HepG2 (cell line): ENCODE data around the gene SPATS2. TPM values are rescaled to one million over a fixed set of nuclear protein-coding genes. Genes with fewer than 3 reads are reported as not detected.
A peak's percentile ranks its signal among the peaks of the same experiment; 100 is the strongest.

ENCODE experiments used
- ATAC-seq: fragments of 200-7000 bp; cut with Tn5 transposase; 3 replicates; pipeline ENCODE4 v1.9.1; 2020; ENCODE audit warnings: mild to moderate bottlenecking, moderate library complexity
- BruUV-seq: library from RNA; stranded (reverse); fragments of 400-500 nt; replicated peaks from 2 replicates; lab custom pipeline; 2021; lab: Mats Ljungman, UMichigan
- CTCF ChIA-PET: fragments of 300-600 bp; formaldehyde crosslinking; extraction: SDS; loops from one replicate; lab custom pipeline; 2021; ENCODE audit warnings: low total read pairs, inconsistent platforms, low intra/inter-chr PET ratio; lab: Yijun Ruan, JAX
- POLR2A ChIA-PET: fragments of 350-600 bp; sonication (Branson Sonifier 250); formaldehyde crosslinking; loops from one replicate; lab custom pipeline; 2020; ENCODE audit warnings: antibody characterized with exemption, inconsistent platforms; lab: Yijun Ruan, JAX
- DNase-seq: peaks from one replicate; pipeline ENCODE4 v3.0.0-alpha.2; 2015; ENCODE audit warnings: low spot score
- FAIRE-seq: peaks from 3 replicates; lab custom pipeline; 2011; peaks lifted over from hg19 to GRCh38; lab: Jason Lieb, UNC
- H2AFZ ChIP-seq: one replicate; pipeline ENCODE4 v1.6.1; 2011; ENCODE audit warnings: low read length, inconsistent platforms
- H3K27ac ChIP-seq: fragments of 300-600 bp; 3 replicates; pipeline ENCODE4 v1.8.0; 2011; ENCODE audit warnings: mixed run types, mild to moderate bottlenecking, mixed read lengths, low read length, inconsistent platforms; ENCODE audit not compliant: insufficient read depth; ENCODE audit errors: extremely low read length
- H3K27me3 ChIP-seq, 2 experiments: fragments of 200-600 bp in 1 of 2; 2 replicates in 1 of 2; 3 replicates in 1 of 2; pipeline versions ENCODE4 v1.6.0 to v1.8.0; 2011; ENCODE audit warnings: low read length in 2 of 2, mild to moderate bottlenecking in 2 of 2, moderate library complexity in 2 of 2, inconsistent platforms in 1 of 2; ENCODE audit not compliant: insufficient read depth in 2 of 2, control insufficient read depth in 1 of 2
- H3K36me3 ChIP-seq, 2 experiments: fragments of 200-600 bp in 1 of 2; replicated peaks in 1 of 2; 2 replicates in 1 of 2; 3 replicates in 1 of 2; pipeline versions ENCODE4 v1.5.1 to v1.8.0; 2011; ENCODE audit warnings: low read length in 2 of 2, inconsistent platforms in 1 of 2; ENCODE audit not compliant: insufficient read depth in 2 of 2, control insufficient read depth in 1 of 2
- H3K4me1 ChIP-seq: 2 replicates; pipeline ENCODE4 v1.5.1; 2012; ENCODE audit warnings: low read length, inconsistent platforms; ENCODE audit not compliant: insufficient read depth
- H3K4me2 ChIP-seq: 2 replicates; pipeline ENCODE4 v1.6.0; 2011; ENCODE audit warnings: low read depth, low read length, inconsistent platforms
- H3K4me3 ChIP-seq, 3 experiments: fragments of 200-600 bp in 1 of 3; sonication (generic), shearing (Covaris generic) in 1 of 3; replicated peaks in 1 of 3; 2 replicates each; pipeline ENCODE4 v1.5.1; 2011 to 2016; ENCODE audit warnings: low read length in 3 of 3, inconsistent platforms in 2 of 3, low read depth in 2 of 3, mild to moderate bottlenecking in 2 of 3, control low read depth in 1 of 3, mixed read lengths in 1 of 3; ENCODE audit not compliant: insufficient read depth in 1 of 3
- H3K79me2 ChIP-seq: one replicate; pipeline ENCODE4 v1.6.1; 2011; ENCODE audit warnings: low read length, inconsistent platforms; ENCODE audit not compliant: insufficient read depth
- H3K9ac ChIP-seq: 2 replicates; pipeline ENCODE4 v1.6.0; 2011; ENCODE audit warnings: mild to moderate bottlenecking, low read depth, low read length, inconsistent platforms; ENCODE audit not compliant: insufficient read depth
- H3K9me3 ChIP-seq: 2 replicates; pipeline ENCODE4 v1.5.1; 2012; ENCODE audit warnings: mild to moderate bottlenecking, low read length
- H4K20me1 ChIP-seq: 2 replicates; pipeline ENCODE4 v1.6.0; 2011; ENCODE audit warnings: inconsistent platforms, mild to moderate bottlenecking, low read length, moderate library complexity; ENCODE audit not compliant: insufficient read depth
- AGO2 ChIP-seq: fragments of 200-400 bp; formaldehyde crosslinking; optimal IDR thresholded peaks from 2 replicates; pipeline ENCODE3; 2017; ENCODE audit warnings: mild to moderate bottlenecking, low read depth, low read length, moderate library complexity
- CEBPB ChIP-seq: IDR thresholded peaks from 2 replicates; pipeline ENCODE4 v1.6.1; 2011; ENCODE audit warnings: low read depth, low read length, improper control_type of control experiment, borderline replicate concordance
- CTCF ChIP-seq: sonication (generic); formaldehyde crosslinking; IDR thresholded peaks from 2 replicates; pipeline ENCODE4 v1.5.0; 2020; ENCODE audit warnings: mild to moderate bottlenecking, missing genetic modification reagents, moderate library complexity
- HNRNPL ChIP-seq: fragments of 200-400 bp; formaldehyde crosslinking; IDR thresholded peaks from 2 replicates; pipeline ENCODE4 v1.6.1; 2017; ENCODE audit warnings: mild to moderate bottlenecking, low read depth, low read length
- KDM5A ChIP-seq: fragments of 200-600 bp; sonication (generic); IDR thresholded peaks from 2 replicates; pipeline ENCODE4 v1.7.0; 2018; ENCODE audit warnings: antibody characterized with exemption, mild to moderate bottlenecking, low read length, borderline replicate concordance
- NR2F2 ChIP-seq: IDR thresholded peaks from 2 replicates; pipeline ENCODE4 v1.6.1; 2012; ENCODE audit warnings: low read depth, inconsistent platforms, borderline replicate concordance
- RARG ChIP-seq: sonication (generic); formaldehyde crosslinking; IDR thresholded peaks from 2 replicates; pipeline ENCODE4 v1.4.0; 2020; ENCODE audit warnings: low read depth, mild to moderate bottlenecking, missing genetic modification reagents
- RBFOX2 ChIP-seq: fragments of 200-400 bp; formaldehyde crosslinking; IDR thresholded peaks from 2 replicates; pipeline ENCODE4 v1.6.1; 2017; ENCODE audit warnings: low read depth, mild to moderate bottlenecking, low read length
- ZFY ChIP-seq: sonication (generic); formaldehyde crosslinking; IDR thresholded peaks from 2 replicates; pipeline ENCODE4 v1.4.0; 2020; ENCODE audit warnings: missing genetic modification reagents
- ZNF563 ChIP-seq: sonication (generic); formaldehyde crosslinking; IDR thresholded peaks from 2 replicates; pipeline ENCODE4 v1.8.0; 2022; ENCODE audit warnings: mild to moderate bottlenecking, moderate library complexity, missing genetic modification reagents
- WGBS: methylation state at CpG from one replicate; pipeline ENCODE4 v1.1.6; 2017; ENCODE audit warnings: low lambda C conversion rate; 5-methylcytosine and 5-hydroxymethylcytosine counted together
- in situ Hi-C: cut with HindIII; loops from 2 replicates; pipeline ENCODE4 v1.10.0; 2017; ENCODE audit warnings: low pct_unique_long_range_greater_than_20kb; ENCODE audit not compliant: extremely low pct_ligation_motif_present
- intact Hi-C: fragments of 100-400 bp; cut with micrococcal nuclease; formaldehyde crosslinking; loops from one replicate; pipeline ENCODE4 v1.10.0; 2022; ENCODE audit not compliant: unreplicated experiment
- polyA plus RNA-seq, 8 experiments: library from polyadenylated mRNA; depleted of rRNA in 3 of 8; stranded (reverse) in 7 of 8; unstranded in 1 of 8; fragments of >200 nt; fragmentation: Illumina TruSeq in 4 of 8; extraction: Trizol in 4 of 8; gene quantifications; 2 replicates each; pipeline versions ENCODE4 v1.2.1 to v1.2.3, GENCODE V29; 2011 to 2016; ENCODE audit warnings: low read depth in 4 of 8, missing spikeins in 1 of 8, mixed read lengths in 1 of 8; ENCODE audit not compliant: insufficient read depth in 1 of 8
- total RNA-seq, 5 experiments: library from RNA; depleted of rRNA; stranded (reverse); fragments of >200 nt; fragmentation: Illumina TruSeq; extraction: Trizol; gene quantifications; 2 replicates each; pipeline ENCODE4 v1.2.3, GENCODE V29; 2016; ENCODE audit warnings: low read depth in 1 of 5

The SPATS2 gene
- total and polyA plus RNA-seq, 2 of the 13 experiments (the other 11 are each of a cell fraction or from before 2014, with no cell fraction given): 19.3 to 28.1 TPM

GRCh38 chr12:49557187-49557916 is 190.1 kb downstream of the SPATS2 start:
- H3K4me1 ChIP-seq: peaks cover 22% of the 10 kb centered on the region
- ATAC-seq (no peak), DNase-seq (no peak), FAIRE-seq (no peak)
- ChIA-PET CTCF (no interaction called here), POLR2A (no interaction called here)
- no peak overlapping the region for H3K4me2 ChIP-seq
- peaks cover 22 to 39% of the 10 kb centered on the region in 2 experiments; a peak in 4 of 5 replicates for H3K36me3 ChIP-seq
- in situ Hi-C loops: no loop called here
- no peaks in the 10 kb centered on the region for H3K9me3 ChIP-seq
- intact Hi-C loops: no loop called here
- H4K20me1 ChIP-seq: no peaks in the 10 kb centered on the region
- 92% methylated on average over 7 of the region's 18 CpGs for WGBS
- no peak overlapping the region for H3K27ac ChIP-seq
- no peak overlapping the region for H2AFZ ChIP-seq
- no peaks in the 10 kb centered on the region for H3K79me2 ChIP-seq
- H3K9ac ChIP-seq: no peak overlapping the region
- no peak overlapping the region for H3K4me3 ChIP-seq
- no peak for TF ChIP-seq ZNF563
- peak; percentile 66 for TF ChIP-seq RBFOX2
- TF ChIP-seq ZFY (CRISPR knock-in tag): no peak
- TF ChIP-seq AGO2: peak; percentile 84
- no peak for TF ChIP-seq RARG (CRISPR knock-in tag)
- no peak for TF ChIP-seq KDM5A
- BruUV-seq: no TSS peak
- no peaks in the 10 kb centered on the region for H3K27me3 ChIP-seq

GRCh38 chr12:49557917-49558215 is 190.6 kb downstream of the SPATS2 start:
- ChIA-PET POLR2A (no interaction called here), CTCF (no interaction called here)
- BruUV-seq: no TSS peak
- 0 out of 2 replicates have a peak, but pooled peaks have one; percentile 66 for TF ChIP-seq HNRNPL
- TF ChIP-seq CEBPB: no peak
- TF ChIP-seq NR2F2: no peak
- TF ChIP-seq CTCF: peak; percentile 58
- peak; percentile 8; the same call in 1 of the 2 replicates for TF ChIP-seq RBFOX2
- Histone ChIP-seq H3K4me1 (peaks cover 17% of the 10 kb centered on the region), H2AFZ (no peak overlapping the region), H3K27me3 (no peaks in the 10 kb centered on the region), H4K20me1 (no peaks in the 10 kb centered on the region), H3K4me2 (no peak overlapping the region), H3K4me3 (no peak overlapping the region), H3K79me2 (no peaks in the 10 kb centered on the region), H3K9me3 (no peaks in the 10 kb centered on the region), H3K9ac (no peak overlapping the region), H3K27ac (no peak overlapping the region), H3K36me3 (peaks cover 24 to 45% of the 10 kb centered on the region in 2 experiments)
- FAIRE-seq (no peak), DNase-seq (no peak), ATAC-seq (peak; percentile 13)
- WGBS: 82% methylated on average over 2 of the region's 7 CpGs
- intact Hi-C loops (no loop called here), in situ Hi-C loops (no loop called here)
